ENCODE data around the gene IFIT1B.

DNA sequence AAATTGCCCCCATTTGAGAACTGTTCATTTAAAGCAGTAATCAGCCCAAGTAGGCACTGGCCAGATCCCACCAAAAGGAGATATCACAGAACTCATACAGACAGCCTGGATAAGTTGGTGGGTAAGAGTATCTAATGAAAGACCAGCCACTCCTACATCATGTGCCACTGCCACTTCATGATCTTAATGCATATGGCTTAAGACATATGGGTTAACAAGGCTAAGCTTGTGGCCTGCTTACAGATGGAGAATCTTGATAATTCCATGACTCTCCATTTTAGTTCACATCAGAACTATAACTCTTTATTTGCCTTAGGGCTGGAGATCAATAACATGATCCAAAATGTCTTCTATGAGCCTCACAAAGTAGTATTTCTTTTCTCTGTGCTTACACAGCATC is 6.8 kb upstream of the IFIT1B start:
- no peak for TF ChIP-seq POLR2AphosphoS5 (IDR thresholded peaks at IDR 0.05; ENCODE audit: low read depth, low read length)
- TF ChIP-seq POLR2A (IDR thresholded peaks at IDR 0.05; ENCODE audit: low read depth, low read length), result no peak
- no peak for TF ChIP-seq TAF1 (IDR thresholded peaks at IDR 0.05; ENCODE audit: low read depth, low read length)
- no peak for TF ChIP-seq SPI1 (IDR thresholded peaks at IDR 0.05; ENCODE audit: low read depth, low read length)
- TF ChIP-seq PAX5 (IDR thresholded peaks at IDR 0.05; ENCODE audit: insufficient read depth, low read length, severe bottlenecking), result no peak
